ENCODE data around the gene INTS3. TPM values are rescaled to one million over a fixed set of nuclear protein-coding genes. Genes with fewer than 3 reads are reported as not detected.
A peak's percentile ranks its signal among the peaks of the same experiment; 100 is the strongest.

INTS3 gene
- total RNA-seq, 1 donor from 2014 or later = 72.3 TPM

GRCh38 chr1:153767519-153767918 is 39.7 kb downstream of the INTS3 start:
- H3K4me3 ChIP-seq = no peak overlapping the region
- H3K4me1 ChIP-seq = peaks cover 36% of the 10 kb centered on the region
- peak overlapping the region; percentile 13 for H3K27ac ChIP-seq
- no peaks in the 10 kb centered on the region for H3K9me3 ChIP-seq
- peaks cover 93% of the 10 kb centered on the region for H3K36me3 ChIP-seq
- TF ChIP-seq CTCF (IDR thresholded peaks at IDR 0.05) = no peak
- no peak for DNase-seq
- ATAC-seq = no peak
- H3K27me3 ChIP-seq = no peaks in the 10 kb centered on the region
- intact Hi-C loops (cut with DNase I) = no loop called here

- intact Hi-C loops (cut with DNase I) = no loop called here
- DNase-seq (no peak), ATAC-seq (peak; percentile 89)
- peak overlapping the region; percentile 72 for H3K27ac ChIP-seq
- peaks cover 85% of the 10 kb centered on the region for H3K36me3 ChIP-seq
- no peaks in the 10 kb centered on the region for H3K9me3 ChIP-seq
- no peak for TF ChIP-seq CTCF (IDR thresholded peaks at IDR 0.05)
- H3K27me3 ChIP-seq = no peaks in the 10 kb centered on the region
- H3K4me1 ChIP-seq = peaks cover 47% of the 10 kb centered on the region
- H3K4me3 ChIP-seq = no peak overlapping the region
Observed at GRCh38 chr1:153768316-153769181, 40.7 kb downstream of the INTS3 start.

GRCh38 chr1:153769221-153769620 is 41.4 kb downstream of the INTS3 start:
- Histone ChIP-seq H3K9me3 (no peaks in the 10 kb centered on the region), H3K4me3 (no peak overlapping the region), H3K36me3 (peaks cover 79% of the 10 kb centered on the region), H3K27ac (peak overlapping the region; percentile 72), H3K27me3 (no peaks in the 10 kb centered on the region), H3K4me1 (peaks cover 53% of the 10 kb centered on the region)
- no peak for TF ChIP-seq CTCF (IDR thresholded peaks at IDR 0.05)
- no peak for ATAC-seq
- intact Hi-C loops (cut with DNase I) = no loop called here
- no peak for DNase-seq

GRCh38 chr1:153770797-153771196 is 42.9 kb downstream of the INTS3 start:
- ATAC-seq = no peak
- peak overlapping the region; percentile 55 for H3K27ac ChIP-seq
- H3K4me3 ChIP-seq = no peak overlapping the region
- intact Hi-C loops (cut with DNase I) = loop anchor here (5.0 kb wide), 1 partner anchor 93 kb away; the partner anchor contains the start of gene NPR1
- no peak for TF ChIP-seq CTCF (IDR thresholded peaks at IDR 0.05)
- DNase-seq = no peak
- H3K36me3 ChIP-seq = peaks cover 63% of the 10 kb centered on the region
- no peaks in the 10 kb centered on the region for H3K27me3 ChIP-seq
- H3K4me1 ChIP-seq = peaks cover 63% of the 10 kb centered on the region
- H3K9me3 ChIP-seq = no peaks in the 10 kb centered on the region

GRCh38 chr1:153771261-153771660 is 43.4 kb downstream of the INTS3 start:
- H3K27me3 ChIP-seq = no peaks in the 10 kb centered on the region
- no peak overlapping the region for H3K4me3 ChIP-seq
- H3K27ac ChIP-seq = peak overlapping the region; percentile 36
- no peak for DNase-seq
- TF ChIP-seq CTCF (IDR thresholded peaks at IDR 0.05) = no peak
- H3K4me1 ChIP-seq = peaks cover 65% of the 10 kb centered on the region
- no peak for ATAC-seq
- no peaks in the 10 kb centered on the region for H3K9me3 ChIP-seq
- intact Hi-C loops (cut with DNase I) = loop anchor here (5.0 kb wide), 1 partner anchor 94 kb away; the partner anchor contains the start of gene NPR1
- H3K36me3 ChIP-seq = peaks cover 58% of the 10 kb centered on the region

Measured in upper lobe of right lung (tissue), 1 donor.